ENCODE data around the gene L3MBTL4.

DNA sequence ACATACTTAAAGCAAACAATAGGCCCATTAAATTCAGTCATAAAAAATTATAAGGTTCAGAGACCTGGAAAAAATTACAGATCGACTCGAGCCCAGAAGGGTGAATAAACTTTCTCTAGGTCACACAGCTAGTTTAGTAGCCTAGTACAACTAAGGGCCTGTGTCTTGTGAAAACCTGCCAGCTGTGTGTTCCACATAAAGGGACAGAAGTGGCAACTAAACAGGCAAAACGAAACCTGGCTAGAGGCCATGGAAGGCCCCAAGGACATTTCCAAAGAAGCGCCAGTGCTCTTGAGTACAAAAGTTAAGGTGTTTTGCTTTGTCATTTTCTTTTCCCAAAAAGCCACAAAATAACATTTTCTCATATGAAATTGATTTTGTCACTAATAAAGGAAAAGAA is 164.9 kb downstream of the L3MBTL4 start:
- TF ChIP-seq, protein P1, sequence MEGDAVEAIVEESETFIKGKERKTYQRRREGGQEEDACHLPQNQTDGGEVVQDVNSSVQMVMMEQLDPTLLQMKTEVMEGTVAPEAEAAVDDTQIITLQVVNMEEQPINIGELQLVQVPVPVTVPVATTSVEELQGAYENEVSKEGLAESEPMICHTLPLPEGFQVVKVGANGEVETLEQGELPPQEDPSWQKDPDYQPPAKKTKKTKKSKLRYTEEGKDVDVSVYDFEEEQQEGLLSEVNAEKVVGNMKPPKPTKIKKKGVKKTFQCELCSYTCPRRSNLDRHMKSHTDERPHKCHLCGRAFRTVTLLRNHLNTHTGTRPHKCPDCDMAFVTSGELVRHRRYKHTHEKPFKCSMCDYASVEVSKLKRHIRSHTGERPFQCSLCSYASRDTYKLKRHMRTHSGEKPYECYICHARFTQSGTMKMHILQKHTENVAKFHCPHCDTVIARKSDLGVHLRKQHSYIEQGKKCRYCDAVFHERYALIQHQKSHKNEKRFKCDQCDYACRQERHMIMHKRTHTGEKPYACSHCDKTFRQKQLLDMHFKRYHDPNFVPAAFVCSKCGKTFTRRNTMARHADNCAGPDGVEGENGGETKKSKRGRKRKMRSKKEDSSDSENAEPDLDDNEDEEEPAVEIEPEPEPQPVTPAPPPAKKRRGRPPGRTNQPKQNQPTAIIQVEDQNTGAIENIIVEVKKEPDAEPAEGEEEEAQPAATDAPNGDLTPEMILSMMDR (IDR thresholded peaks at IDR 0.05), result no peak
- no peak for TF ChIP-seq POLR2A (IDR thresholded peaks at IDR 0.05)

Data from adrenal gland (tissue), 5 donors.